GM03348 (cell line): ENCODE data around the gene TRAPPC10.

Source experiments
- DNase-seq: peaks from one replicate; pipeline ENCODE4 v3.0.0; 2012; ENCODE audit warnings: low spot score

Gene TRAPPC10

DNA sequence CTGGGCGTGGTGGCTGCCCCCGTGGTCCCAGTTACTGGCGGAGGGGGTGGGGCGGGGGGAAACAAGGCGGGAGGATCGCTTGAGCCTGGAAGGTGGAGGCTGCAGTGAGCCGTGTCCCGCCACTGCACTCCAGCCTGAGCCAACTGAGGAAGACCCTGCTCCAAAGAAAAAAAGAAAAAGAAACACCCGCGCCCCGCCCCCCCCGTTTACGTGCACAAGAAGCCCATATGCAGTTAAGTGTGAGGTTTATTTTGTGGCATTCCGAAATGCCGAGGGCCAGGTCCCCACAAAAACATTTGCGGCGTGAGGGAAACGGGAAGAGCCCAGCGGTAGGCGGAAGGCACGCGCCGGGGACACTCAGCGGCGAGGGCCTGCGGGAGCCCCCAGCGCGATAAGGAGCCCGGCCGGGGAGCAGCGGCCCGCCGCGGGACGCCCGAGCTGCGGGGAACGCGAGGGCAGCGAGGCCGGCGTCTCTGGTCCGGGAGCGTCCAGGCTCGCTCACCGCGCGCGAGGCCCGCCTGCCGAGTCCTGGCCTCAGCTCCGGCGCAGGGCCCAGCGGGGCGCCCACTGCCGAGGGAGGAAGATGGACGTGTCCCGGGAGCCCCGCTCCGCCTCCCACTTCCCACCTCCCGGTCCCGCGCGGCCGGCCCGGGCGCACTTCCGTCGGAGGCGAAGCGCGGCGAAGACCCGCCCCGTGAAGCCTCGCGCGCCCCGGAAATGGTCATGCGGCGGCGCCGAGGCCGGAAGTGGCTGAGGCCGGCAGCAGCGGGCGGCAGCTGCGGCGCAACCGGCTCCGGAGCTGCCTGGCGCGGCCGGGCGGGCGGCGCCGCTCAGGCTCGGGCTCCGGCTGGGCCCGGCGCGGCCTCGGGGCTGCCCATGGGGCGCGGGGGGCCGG lies at the start of gene TRAPPC10:
Gene TRAPPC10 (plus strand): TSS at position 731 of the 895 bp plus-strand sequence. CDS start 185 bp downstream, outside the sequence.
- peak; percentile 95 for DNase-seq

DNA sequence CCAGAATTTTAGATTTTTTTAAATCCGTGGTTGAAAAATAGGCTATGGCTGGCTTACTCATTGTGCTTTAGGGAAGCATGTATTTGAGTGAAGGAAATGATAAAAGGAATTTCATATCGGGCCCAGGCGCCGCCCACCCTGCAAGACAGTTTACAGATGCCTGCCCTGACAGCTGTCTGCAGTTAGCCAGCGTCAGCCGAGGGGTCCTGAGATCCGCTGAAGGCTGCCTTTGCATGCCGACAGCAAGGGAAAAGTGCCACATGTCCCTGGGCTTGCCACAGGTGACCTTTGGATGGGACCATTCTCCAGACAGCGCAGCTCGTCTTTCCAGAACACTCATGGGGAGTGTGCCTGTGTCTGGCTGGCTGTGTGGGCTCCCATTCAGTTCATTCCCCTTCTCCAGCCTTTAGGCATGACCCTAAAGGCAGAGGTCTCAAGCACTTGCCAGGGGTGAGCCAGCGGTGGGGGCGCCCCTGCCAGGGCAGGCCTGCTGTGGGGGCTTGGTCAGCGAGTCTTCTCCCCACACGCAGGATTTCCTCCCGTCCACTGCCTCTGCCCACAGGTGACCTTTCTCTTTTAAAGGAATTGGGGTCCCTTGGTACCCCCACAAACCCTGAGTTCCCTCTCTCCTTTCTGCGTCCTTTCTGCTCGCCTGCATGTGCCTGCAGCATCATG lies 46.1 kb upstream of the TRAPPC10 start:
- no peak for DNase-seq

DNA sequence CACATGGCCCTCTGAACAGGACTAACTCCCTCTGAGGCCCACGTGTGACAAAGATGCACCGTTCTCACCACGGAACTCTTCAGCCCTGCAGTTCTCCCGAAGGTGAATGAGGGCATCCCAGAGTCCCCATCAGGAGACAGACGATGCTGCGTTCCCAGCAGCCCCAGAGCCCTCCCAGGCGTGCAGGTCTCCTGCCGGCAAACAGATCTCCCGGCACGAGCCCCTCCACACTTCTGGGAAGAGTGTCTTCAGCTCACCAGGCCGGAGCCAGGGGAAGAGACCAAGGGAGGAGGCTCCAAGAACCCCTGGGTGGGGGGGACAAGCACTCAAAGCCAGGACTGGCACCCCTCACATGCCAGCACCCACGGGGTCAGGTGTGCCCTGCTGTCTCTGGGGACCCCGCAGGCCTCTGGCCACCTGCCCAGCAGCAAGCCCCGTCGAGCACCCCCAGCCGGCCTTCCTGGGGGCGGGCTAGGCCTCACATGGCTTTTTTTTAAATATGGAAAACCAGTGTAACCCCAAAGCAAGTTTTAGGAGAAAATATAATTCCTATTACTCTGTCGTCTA lies 45.1 kb upstream of the TRAPPC10 start:
- DNase-seq, result no peak

DNA sequence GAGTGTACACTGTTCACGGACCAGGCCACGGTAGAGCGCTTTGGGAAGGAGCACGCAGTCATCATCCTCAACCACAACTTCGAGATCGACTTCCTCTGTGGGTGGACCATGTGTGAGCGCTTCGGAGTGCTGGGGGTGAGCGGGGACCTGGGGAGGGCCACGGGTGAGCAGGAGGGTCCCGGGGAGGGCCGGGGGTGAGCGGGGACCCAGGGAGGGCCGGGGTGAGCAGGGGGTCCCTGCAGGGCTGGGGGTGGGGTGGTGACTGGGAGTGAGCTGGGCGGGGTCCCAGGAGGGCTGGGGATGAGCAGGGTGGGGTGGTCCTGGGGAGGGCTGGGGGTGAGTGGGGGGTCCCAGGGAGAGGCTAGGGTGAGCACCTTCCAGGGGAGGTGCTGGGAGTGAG lies 44.1 kb upstream of the TRAPPC10 start:
- DNase-seq, result no peak

- DNase-seq, result no peak
Observed at GRCh38 chr21:43968410-43969114, 43.5 kb upstream of the TRAPPC10 start.

- no peak for DNase-seq
Observed at GRCh38 chr21:43969115-43969444, 43.0 kb upstream of the TRAPPC10 start.

DNA sequence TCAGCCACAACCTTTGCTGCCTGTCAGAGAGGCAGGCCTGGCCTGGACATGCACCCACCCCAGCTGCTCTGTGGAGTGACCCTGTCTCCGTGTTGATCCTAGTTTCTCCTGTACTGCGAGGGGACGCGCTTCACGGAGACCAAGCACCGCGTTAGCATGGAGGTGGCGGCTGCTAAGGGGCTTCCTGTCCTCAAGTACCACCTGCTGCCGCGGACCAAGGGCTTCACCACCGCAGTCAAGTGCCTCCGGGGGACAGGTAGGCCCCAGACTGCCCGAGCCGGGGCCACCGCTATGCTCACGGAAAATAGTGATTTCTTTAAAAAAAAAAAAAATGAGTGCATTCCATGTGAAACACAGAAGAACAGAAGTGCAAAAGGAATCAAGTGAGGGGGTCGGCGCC lies 41.6 kb upstream of the TRAPPC10 start:
- DNase-seq, result no peak

GRCh38 chr21:43971201-43971991 lies 40.7 kb upstream of the TRAPPC10 start:
- DNase-seq, result no peak

DNA sequence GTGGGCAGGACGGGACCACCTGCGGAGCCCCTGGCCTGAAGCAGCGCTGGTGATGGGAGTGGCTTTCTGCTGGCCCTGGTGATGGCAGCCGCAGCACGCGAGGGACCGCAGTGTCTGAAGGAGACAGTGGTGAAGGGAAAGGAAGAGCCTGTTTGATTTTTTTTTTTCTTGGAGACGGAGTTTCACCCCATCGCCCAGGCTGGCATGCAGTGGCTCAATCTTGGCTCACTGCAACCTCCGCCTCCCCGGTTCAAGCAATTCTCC lies 40.2 kb upstream of the TRAPPC10 start:
- DNase-seq, result no peak

DNA sequence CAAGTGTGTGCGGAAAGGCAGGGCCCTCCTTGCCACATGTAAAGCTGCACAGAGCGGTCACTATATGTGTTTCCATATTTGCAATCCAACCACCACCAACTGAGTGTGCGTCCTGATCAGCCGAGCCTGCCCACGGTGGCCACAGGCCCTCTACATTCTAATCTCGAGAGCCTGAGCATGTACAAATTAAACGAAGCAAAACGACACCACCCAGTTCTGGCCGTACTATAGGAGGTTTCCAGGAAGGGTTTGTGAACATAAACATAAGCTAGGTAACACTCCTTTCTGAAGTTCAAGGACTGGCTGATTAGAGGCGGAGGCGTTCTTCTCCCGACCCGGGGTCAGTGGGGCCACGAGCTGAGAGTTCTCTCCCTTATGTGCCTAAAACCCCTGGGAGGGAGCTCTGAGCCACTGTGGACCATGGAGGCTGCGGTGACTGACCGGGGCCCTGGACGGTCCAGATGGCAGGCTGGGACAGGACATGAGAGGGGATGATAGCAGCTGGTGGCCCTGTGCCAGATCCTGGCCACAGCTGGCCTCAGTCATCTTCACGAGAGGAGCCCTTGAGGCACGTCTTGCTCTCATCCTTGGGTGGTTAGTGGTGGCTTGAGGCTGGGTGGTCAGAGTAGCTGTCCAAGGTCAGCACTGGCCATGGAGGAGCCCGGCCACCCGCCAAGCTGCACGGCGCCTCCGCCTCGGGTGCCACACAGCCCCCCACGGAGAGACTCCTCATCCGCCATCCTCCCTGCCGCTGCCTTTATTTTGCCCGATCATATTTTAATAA lies 39.1 kb upstream of the TRAPPC10 start:
- no peak for DNase-seq

- no peak for DNase-seq
Observed at GRCh38 chr21:43973634-43973955, 38.5 kb upstream of the TRAPPC10 start.

GRCh38 chr21:43974791-43975468 lies 37.2 kb upstream of the TRAPPC10 start:
- no peak for DNase-seq

DNA sequence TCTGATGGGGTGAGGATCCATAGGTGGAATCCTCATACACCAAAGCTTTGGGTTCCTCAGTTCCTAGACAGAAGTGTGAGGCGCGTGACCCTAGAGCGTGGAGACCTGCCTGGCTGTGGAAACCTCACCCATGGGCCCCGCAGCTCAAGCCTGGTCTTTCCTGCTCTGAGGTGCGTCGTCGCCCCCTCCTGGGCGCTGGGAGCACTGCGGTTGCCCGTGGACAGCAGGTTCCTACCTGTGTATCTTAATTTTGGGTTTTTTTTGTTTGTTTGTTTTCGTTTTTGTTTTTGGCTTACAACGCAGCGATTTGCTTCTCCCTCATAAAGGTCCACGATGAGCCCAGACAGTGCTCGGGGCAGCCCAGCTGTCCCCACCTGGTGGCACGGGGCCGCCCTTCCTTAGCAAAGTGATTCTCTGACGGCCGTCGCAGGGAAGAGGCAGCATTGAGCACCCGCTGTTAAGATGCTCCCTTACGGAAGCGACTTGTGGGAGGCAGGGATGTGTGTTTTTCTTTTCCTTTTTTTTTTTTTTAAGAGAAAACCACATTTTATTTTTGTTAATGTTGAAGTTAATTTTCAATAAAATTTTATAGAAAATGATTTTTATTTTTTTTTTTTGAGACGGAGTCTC lies 36.5 kb upstream of the TRAPPC10 start:
- DNase-seq, result peak; percentile 90

GRCh38 chr21:43976661-43977060 lies 35.4 kb upstream of the TRAPPC10 start:
- no peak for DNase-seq

DNA sequence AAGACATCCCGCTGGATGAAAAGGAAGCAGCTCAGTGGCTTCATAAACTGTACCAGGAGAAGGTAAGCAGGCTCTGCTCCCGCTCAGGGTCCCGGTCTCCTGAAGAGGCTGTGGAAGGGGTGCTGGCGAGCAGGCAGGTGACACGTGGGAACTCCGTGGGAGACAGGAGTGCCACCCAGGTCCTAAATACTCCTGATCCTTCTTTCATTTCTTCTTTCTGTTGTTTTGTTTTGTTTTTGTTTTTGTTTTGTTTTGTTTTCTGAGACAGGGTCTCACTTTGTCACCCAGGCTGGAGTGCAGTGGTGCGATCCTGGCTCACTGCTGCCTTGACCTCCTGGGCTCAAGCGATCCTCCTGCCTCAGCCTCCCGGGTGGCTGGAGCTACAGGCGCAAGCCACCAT lies 34.0 kb upstream of the TRAPPC10 start:
- DNase-seq, result no peak

DNA sequence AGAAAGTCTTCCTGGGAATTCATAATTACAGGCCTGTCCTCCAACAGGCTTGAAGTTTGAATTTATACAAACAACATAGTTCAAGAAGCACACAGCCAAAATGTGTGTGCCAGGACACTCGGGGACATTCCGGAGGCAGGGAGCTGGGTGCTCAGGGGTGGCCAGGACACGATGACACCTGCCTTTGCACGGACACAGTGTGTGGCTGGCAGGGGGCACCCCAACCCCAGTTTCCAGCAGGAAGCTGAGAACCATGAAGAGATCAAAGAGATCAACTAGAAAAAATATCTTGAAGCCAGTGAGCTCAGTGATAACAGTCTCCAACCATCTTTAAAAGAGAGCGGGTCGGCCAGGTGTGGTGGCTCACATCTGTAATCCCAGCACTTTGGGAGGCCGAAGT lies 32.5 kb upstream of the TRAPPC10 start:
- DNase-seq, result no peak

DNA sequence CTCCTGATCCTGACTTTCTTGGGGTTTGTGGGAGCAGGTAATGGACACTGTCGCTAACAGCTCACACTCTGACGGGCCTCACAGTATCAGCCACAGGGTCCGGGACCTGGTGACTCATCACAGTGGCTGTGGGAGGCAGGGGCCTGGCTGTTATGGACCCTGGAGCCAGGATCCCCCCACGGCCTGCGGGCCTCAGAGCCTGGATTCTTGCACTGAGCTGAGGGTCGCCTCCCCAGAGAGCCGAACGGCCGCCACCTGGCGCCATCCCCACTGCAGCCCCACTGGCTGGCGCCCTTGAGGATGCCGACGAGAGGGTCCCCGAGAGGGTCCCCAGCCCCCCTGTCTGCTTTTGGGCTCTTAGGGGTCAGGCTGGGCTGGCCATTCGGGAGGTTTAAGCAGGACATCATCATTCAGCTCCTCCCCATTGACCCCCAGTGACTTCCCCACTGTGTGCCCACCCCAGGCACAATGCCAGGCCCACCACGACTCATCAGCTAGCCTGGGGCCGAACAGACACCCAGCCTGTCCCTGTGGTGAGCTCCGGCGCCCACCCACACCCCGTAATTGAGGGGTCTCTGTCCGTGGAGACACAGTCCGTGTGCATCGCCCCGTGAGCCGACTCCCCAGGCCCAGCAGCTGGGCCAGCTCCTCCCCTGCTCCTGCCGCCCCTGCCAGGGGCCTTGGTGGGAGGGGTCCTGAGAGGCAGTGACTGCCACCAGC lies 30.8 kb upstream of the TRAPPC10 start:
- DNase-seq, result no peak

DNA sequence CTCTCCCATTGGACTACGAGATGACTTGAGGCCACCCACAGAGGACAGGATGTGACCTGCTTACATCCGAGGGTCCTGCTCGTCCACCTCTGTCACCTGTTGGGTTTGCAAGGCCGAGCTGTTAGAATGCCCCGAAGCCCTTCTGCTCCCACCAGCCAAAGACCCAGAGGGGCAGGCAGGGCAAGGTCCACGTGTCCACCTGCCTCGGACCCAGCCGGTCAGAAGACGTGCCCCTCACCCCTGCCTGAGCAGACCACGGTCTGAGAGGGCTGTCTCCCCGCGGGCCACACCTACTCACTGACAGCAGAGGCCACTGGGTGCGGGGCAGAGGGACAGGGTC lies 30.3 kb upstream of the TRAPPC10 start:
- DNase-seq, result no peak

DNA sequence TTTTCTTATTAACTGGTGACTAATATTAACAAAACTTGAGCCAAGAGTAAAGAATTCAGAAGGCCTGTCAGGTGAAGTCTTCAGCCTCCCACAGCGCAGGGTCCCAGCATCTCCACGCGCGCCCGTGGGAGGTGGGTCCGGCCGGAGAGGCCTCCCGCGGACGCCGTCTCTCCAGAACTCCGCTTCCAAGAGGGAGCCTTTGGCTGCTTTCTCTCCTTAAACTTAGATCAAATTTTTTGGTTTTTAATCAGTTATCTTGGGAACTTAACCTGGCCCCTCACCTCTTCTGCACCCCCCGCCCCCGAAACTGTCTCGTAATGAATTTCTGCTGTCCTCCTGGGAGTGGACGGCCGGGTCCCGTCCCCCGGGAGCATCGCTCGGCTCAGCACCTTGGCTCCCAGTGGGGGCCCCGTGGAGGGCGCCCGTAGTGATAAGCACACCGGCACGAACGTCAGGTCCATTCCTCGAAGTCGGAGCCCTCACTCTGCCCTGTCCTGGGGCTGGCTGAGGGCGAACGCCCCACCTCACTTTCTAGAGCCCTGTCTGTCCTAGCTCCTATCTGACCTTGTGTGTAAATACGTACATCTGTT lies 29.5 kb upstream of the TRAPPC10 start:
- DNase-seq, result no peak
